ENCODE data around the gene ATXN1. TPM values are rescaled to one million over a fixed set of nuclear protein-coding genes. Genes with fewer than 3 reads are reported as not detected.
"Not testable (repeated sequence)": the region's sequence is repeated elsewhere in the genome, so short reads cannot be mapped to it uniquely, and the experiment has no call there.

ATXN1 gene
- total RNA-seq, 4 donors from 2014 or later: 38.7 to 78.3 (median 62.6) TPM

- Histone ChIP-seq H3K27me3 (no peaks in the 10 kb centered on the region), H3K36me3 (peaks cover 0 to 19% of the 10 kb centered on the region in 2 donors), H3K9me3 (no peaks in the 10 kb centered on the region), H3K4me1 (no peaks in the 10 kb centered on the region), H3K27ac (no peak overlapping the region), H3K4me3 (no peak overlapping the region)
- TF ChIP-seq POLR2AphosphoS5 (IDR thresholded peaks at IDR 0.05) (no peak), POLR2A (IDR thresholded peaks at IDR 0.05) (no peak), CTCF (IDR thresholded peaks at IDR 0.05) (no peak), EP300 (IDR thresholded peaks at IDR 0.05) (no peak)
- 80 to 91% methylated on average over 1 to 13 of the region's 31 CpGs for WGBS, 2 donors (ENCODE audit: low coverage in 1 of 2)
- ATAC-seq: no peak
These were observed 495.6 kb downstream of the ATXN1 start for GRCh38 chr6:16265351-16266341.

GRCh38 chr6:16264785-16265184, 496.5 kb downstream of the ATXN1 start:
- Histone ChIP-seq H3K9me3 (no peaks in the 10 kb centered on the region), H3K27ac (no peak overlapping the region), H3K4me1 (no peaks in the 10 kb centered on the region), H3K4me3 (no peak overlapping the region), H3K36me3 (peaks cover 0 to 19% of the 10 kb centered on the region in 2 donors), H3K27me3 (no peaks in the 10 kb centered on the region)
- no peak for ATAC-seq
- no peak for TF ChIP-seq EP300 (IDR thresholded peaks at IDR 0.05)
- no peak for TF ChIP-seq POLR2A (IDR thresholded peaks at IDR 0.05)
- no peak for TF ChIP-seq CTCF (IDR thresholded peaks at IDR 0.05)
- no peak for TF ChIP-seq POLR2AphosphoS5 (IDR thresholded peaks at IDR 0.05)
- 92 to 100% methylated on average over 1 of the region's 2 CpGs for WGBS, 2 donors (ENCODE audit: low coverage in 1 of 2)

- not testable (repeated sequence) for H3K4me3 ChIP-seq, H3K4me1 ChIP-seq, H3K27me3 ChIP-seq, H3K9me3 ChIP-seq, H3K27ac ChIP-seq, ATAC-seq
- WGBS, 2 donors (ENCODE audit: low coverage in 1 of 2): 78 to 92% methylated on average over 8 to 13 of the region's 13 CpGs
- H3K36me3 ChIP-seq: peaks cover 0 to 19% of the 10 kb centered on the region in 2 donors
These were observed 497.7 kb downstream of the ATXN1 start for GRCh38 chr6:16263464-16264099.

- not testable (repeated sequence) for H3K9me3 ChIP-seq, H3K27ac ChIP-seq, H3K27me3 ChIP-seq, H3K4me3 ChIP-seq, ATAC-seq
- H3K4me1 ChIP-seq: peaks cover 0 to 13% (median 0%) of the 10 kb centered on the region in 3 donors
- H3K36me3 ChIP-seq: peaks cover 0 to 22% of the 10 kb centered on the region in 2 donors
- 88 to 91% methylated on average over 5 to 9 of the region's 12 CpGs for WGBS, 2 donors (ENCODE audit: low coverage in 1 of 2)
These were observed 498.5 kb downstream of the ATXN1 start for GRCh38 chr6:16262773-16263172.

GRCh38 chr6:16260602-16261001, 500.7 kb downstream of the ATXN1 start:
- WGBS, 2 donors (ENCODE audit: low coverage in 1 of 2): 93 to 100% methylated on average over 1 to 9 of the region's 9 CpGs
- not testable (repeated sequence) for H3K27ac ChIP-seq, H3K9me3 ChIP-seq, H3K4me3 ChIP-seq, ATAC-seq, H3K27me3 ChIP-seq
- H3K36me3 ChIP-seq: peaks cover 0 to 20% of the 10 kb centered on the region in 2 donors
- peaks cover 0 to 13% (median 0%) of the 10 kb centered on the region in 3 donors for H3K4me1 ChIP-seq

GRCh38 chr6:16259604-16260003, 501.7 kb downstream of the ATXN1 start:
- not testable (repeated sequence) for H3K9me3 ChIP-seq, ATAC-seq, H3K4me3 ChIP-seq, H3K27me3 ChIP-seq, H3K27ac ChIP-seq
- Histone ChIP-seq H3K4me1 (peaks cover 0 to 13% (median 0%) of the 10 kb centered on the region in 3 donors), H3K36me3 (peaks cover 0 to 25% of the 10 kb centered on the region in 2 donors)
- 92 to 100% methylated on average over 2 of the region's 3 CpGs for WGBS, 2 donors (ENCODE audit: low coverage in 1 of 2)

- Histone ChIP-seq H3K36me3 (peaks cover 0 to 34% of the 10 kb centered on the region in 2 donors), H3K9me3 (no peaks in the 10 kb centered on the region), H3K27ac (peak overlapping the region in 3 of 4 donors; percentile 26 to 74 (median 63)), H3K27me3 (no peaks in the 10 kb centered on the region), H3K4me3 (no peak overlapping the region), H3K4me1 (peaks cover 0 to 13% (median 0%) of the 10 kb centered on the region in 3 donors)
- WGBS, 2 donors (ENCODE audit: low coverage in 1 of 2): 71 to 73% methylated on average over 5 of the region's 6 CpGs
- peak; percentile 39 for ATAC-seq
- TF ChIP-seq POLR2AphosphoS5 (IDR thresholded peaks at IDR 0.05) (no peak), EP300 (IDR thresholded peaks at IDR 0.05) (no peak), POLR2A (IDR thresholded peaks at IDR 0.05) (no peak), CTCF (IDR thresholded peaks at IDR 0.05) (no peak)
These were observed 502.6 kb downstream of the ATXN1 start for GRCh38 chr6:16258709-16259075.

All from gastroesophageal sphincter (tissue), 4 donors.